Measurements from ENCODE around the gene CFAP410. TPM values are rescaled to one million over a fixed set of nuclear protein-coding genes. Genes with fewer than 3 reads are reported as not detected.

The CFAP410 gene
- total and polyA plus RNA-seq, 2 of the 8 experiments (the other 6 are each of a cell fraction or from before 2014, with no cell fraction given): 10.6 to 12.0 TPM

DNA sequence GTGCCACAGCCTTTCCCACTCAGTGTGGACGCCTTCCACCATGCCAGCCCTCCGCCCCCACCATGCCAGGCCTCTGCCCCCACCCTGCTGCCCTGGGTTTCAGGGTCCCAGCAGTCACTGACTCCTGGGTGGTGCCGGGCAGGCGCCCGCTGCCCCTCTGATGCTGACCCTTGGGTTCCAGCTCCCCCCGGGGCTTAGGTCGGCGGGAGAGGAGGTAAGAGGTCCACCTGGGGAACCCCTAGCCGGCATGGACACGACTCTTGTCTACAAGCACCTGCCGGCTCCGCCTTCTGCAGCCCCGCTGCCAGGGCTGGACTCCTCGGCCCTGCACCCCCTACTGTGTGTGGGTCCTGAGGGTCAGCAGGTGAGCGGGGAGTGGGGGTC is 46.4 kb downstream of the CFAP410 start:
- H2BK20ac ChIP-seq (ENCODE audit: low read length): no peak overlapping the region
- H2AK5ac ChIP-seq (ENCODE audit: low read depth, low read length): no peak overlapping the region
- H3K36me3 ChIP-seq (ENCODE audit: control insufficient read depth in 2 of 4, insufficient read depth in 4 of 4, low read length in 3 of 4): no peaks in the 10 kb centered on the region
- ChIA-PET CTCF (ENCODE audit: partially characterized antibody) (no interaction called here), POLR2A (ENCODE audit: partially characterized antibody) (no interaction called here)
- no peaks in the 10 kb centered on the region for H3K79me1 ChIP-seq (ENCODE audit: low read depth, low read length)
- no peak overlapping the region for H2BK120ac ChIP-seq (replicated peaks; ENCODE audit: low read depth, low read length)
- no peak for DNase-seq (ENCODE audit: low read depth in 1 of 2, low spot score in 2 of 2)
- no peak overlapping the region for H2BK5ac ChIP-seq (ENCODE audit: low read depth, low read length)
- H2BK15ac ChIP-seq (ENCODE audit: low read length): no peak overlapping the region
- no peak overlapping the region for H3K27ac ChIP-seq (ENCODE audit: low read depth, low read length)
- H3K23ac ChIP-seq (ENCODE audit: insufficient read length): no peak overlapping the region
- H4K5ac ChIP-seq (ENCODE audit: insufficient read length, low read depth, low read length): no peak overlapping the region
- H3K4ac ChIP-seq (replicated peaks; ENCODE audit: insufficient read length, low read depth, low read length): no peak overlapping the region
- no peak overlapping the region for H3K4me3 ChIP-seq (ENCODE audit: extremely low read depth in 1 of 4, insufficient read depth in 2 of 4, low read depth in 3 of 4, low read length in 4 of 4)
- H3K4me2 ChIP-seq (ENCODE audit: insufficient read depth in 1 of 2, low read depth in 2 of 2, low read length in 2 of 2): no peak overlapping the region
- no peaks in the 10 kb centered on the region; a peak in 1 of 7 replicates for H3K27me3 ChIP-seq (replicated peaks in 1 of 4; ENCODE audit: control insufficient read depth in 3 of 4, extremely low read depth in 1 of 4, insufficient read depth in 3 of 4, low read length in 3 of 4)
- no peaks in the 10 kb centered on the region; the same call in 1 of the 2 replicates for H3K23me2 ChIP-seq (ENCODE audit: low read depth, low read length)
- TF ChIP-seq CTBP2 (IDR thresholded peaks at IDR 0.05; ENCODE audit: borderline replicate concordance, insufficient read depth, insufficient read length, low read length): no peak
- TF ChIP-seq CBX8 (IDR thresholded peaks at IDR 0.05; ENCODE audit: borderline replicate concordance, low read depth, low read length): no peak
- TF ChIP-seq TCF12 (IDR thresholded peaks at IDR 0.05; ENCODE audit: low read depth, low read length): no peak
- TF ChIP-seq TAF1 (IDR thresholded peaks at IDR 0.05; ENCODE audit: low read depth, low read length): no peak
- TF ChIP-seq ATF2 (IDR thresholded peaks at IDR 0.05; ENCODE audit: low read length): no peak
- no peak for TF ChIP-seq CBX5 (IDR thresholded peaks at IDR 0.05; ENCODE audit: low read depth, low read length)
- TF ChIP-seq BRCA1 (IDR thresholded peaks at IDR 0.05; ENCODE audit: low read depth, low read length): no peak
- no peak for TF ChIP-seq ZNF274 (IDR thresholded peaks at IDR 0.05; ENCODE audit: borderline replicate concordance, extremely low read depth, low read length)
- no peak overlapping the region for H3K56ac ChIP-seq (replicated peaks; ENCODE audit: insufficient read length, low read depth, low read length)
- no peak overlapping the region for H4K91ac ChIP-seq (replicated peaks; ENCODE audit: insufficient read length, low read length)
- H4K8ac ChIP-seq (ENCODE audit: extremely low read depth, insufficient read depth, low read length): peak overlapping the region; percentile 51; the same call in 1 of the 2 replicates
- peaks cover 0 to 2% (median under 1%) of the 10 kb centered on the region in 4 experiments; a peak in 3 of 7 replicates for H3K4me1 ChIP-seq (replicated peaks in 1 of 4; ENCODE audit: control insufficient read depth in 3 of 4, insufficient read depth in 4 of 4, low read length in 3 of 4)
- no peak overlapping the region for H2AFZ ChIP-seq (ENCODE audit: low read length)
- H3K9me3 ChIP-seq (ENCODE audit: insufficient read depth in 2 of 2, low read depth in 1 of 2, low read length in 1 of 2): no peaks in the 10 kb centered on the region
- no peaks in the 10 kb centered on the region for H4K20me1 ChIP-seq (replicated peaks in 1 of 2; ENCODE audit: control insufficient read depth in 1 of 2, insufficient read depth in 2 of 2, low read length in 2 of 2)
- H3K9ac ChIP-seq (replicated peaks in 1 of 4; ENCODE audit: extremely low read depth in 1 of 4, low read depth in 3 of 4, low read length in 3 of 4): no peak overlapping the region
- no peaks in the 10 kb centered on the region for H3K79me2 ChIP-seq (ENCODE audit: control insufficient read depth in 1 of 2, insufficient read depth in 2 of 2, low read length in 2 of 2)
- H3K14ac ChIP-seq (ENCODE audit: insufficient read length): no peak overlapping the region
- FAIRE-seq: no peak
- 76% methylated on average over 11 of the region's 15 CpGs; no CpG with 5 or more reads in 1 of the 2 experiments for WGBS, 2 experiments (ENCODE audit: extremely low coverage in 1 of 2, insufficient coverage in 1 of 2, insufficient read length in 1 of 2, insufficient replicate concordance in 2 of 2, low coverage in 1 of 2, low lambda C conversion rate in 2 of 2, missing lambda C conversion rate in 1 of 2)
- no peak overlapping the region for H3K18ac ChIP-seq (ENCODE audit: extremely low read depth, low read length)
- no peak overlapping the region for H2BK12ac ChIP-seq (ENCODE audit: low read depth, low read length)

Data from H1 (cell line).